AG10803 (cell line): Measurements from ENCODE around the gene ARAF.
"Not testable (repeated sequence)": the region's sequence is repeated elsewhere in the genome, so short reads cannot be mapped to it uniquely, and the experiment has no call there.

ENCODE experiments used
- DNase-seq: peaks from one replicate; pipeline ENCODE4 v3.0.0; 2010; ENCODE audit warnings: low read depth
- H3K4me3 ChIP-seq: 2 replicates; pipeline ENCODE4 v1.5.1; 2011; ENCODE audit warnings: mild to moderate bottlenecking, low read length, control low read depth
- TF ChIP-seq, protein P1 (sequence below): conservative IDR thresholded peaks from 2 replicates; pipeline ENCODE4 v1.5.1; 2011; ENCODE audit warnings: mild to moderate bottlenecking, low read length, control low read depth, inconsistent platforms

Gene ARAF

DNA sequence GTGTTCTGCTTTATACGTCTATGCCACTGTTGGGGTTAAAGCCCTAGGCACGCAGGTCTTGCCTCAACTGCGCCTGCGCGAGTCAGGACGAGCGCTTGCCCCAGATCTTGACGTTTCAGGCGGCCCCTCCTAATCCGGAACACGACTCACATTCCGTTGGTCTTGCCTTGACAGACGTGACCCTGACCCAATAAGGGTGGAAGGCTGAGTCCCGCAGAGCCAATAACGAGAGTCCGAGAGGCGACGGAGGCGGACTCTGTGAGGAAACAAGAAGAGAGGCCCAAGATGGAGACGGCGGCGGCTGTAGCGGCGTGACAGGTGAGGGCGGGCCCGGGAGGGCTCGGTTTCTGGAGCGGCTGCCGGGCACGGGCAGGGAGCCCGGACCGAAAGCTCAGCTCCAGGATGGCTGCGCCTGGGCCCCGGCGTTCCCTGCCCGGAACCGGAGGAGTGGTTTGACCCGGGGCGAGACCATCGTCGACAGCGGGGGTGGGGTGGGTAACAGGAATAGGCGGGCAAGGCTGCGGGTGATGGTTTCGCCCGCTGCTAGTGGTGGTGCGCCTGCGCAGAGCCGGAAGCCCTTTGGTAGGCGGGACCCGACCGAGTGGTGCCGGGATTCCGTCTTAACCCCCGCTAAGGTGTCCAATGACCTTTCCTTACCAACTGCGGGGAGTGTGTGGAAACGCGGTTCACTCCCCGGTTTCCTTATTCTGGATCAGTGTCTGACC is at the start of gene ARAF:
TSS of gene ARAF (plus strand) at position 272 of the 725 bp plus-strand sequence. CDS start 1,763 bp downstream, outside the sequence.
- peak; percentile 99 for DNase-seq
- TF ChIP-seq, protein P1, sequence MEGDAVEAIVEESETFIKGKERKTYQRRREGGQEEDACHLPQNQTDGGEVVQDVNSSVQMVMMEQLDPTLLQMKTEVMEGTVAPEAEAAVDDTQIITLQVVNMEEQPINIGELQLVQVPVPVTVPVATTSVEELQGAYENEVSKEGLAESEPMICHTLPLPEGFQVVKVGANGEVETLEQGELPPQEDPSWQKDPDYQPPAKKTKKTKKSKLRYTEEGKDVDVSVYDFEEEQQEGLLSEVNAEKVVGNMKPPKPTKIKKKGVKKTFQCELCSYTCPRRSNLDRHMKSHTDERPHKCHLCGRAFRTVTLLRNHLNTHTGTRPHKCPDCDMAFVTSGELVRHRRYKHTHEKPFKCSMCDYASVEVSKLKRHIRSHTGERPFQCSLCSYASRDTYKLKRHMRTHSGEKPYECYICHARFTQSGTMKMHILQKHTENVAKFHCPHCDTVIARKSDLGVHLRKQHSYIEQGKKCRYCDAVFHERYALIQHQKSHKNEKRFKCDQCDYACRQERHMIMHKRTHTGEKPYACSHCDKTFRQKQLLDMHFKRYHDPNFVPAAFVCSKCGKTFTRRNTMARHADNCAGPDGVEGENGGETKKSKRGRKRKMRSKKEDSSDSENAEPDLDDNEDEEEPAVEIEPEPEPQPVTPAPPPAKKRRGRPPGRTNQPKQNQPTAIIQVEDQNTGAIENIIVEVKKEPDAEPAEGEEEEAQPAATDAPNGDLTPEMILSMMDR, result no peak
- peak within 1 kb of the TSS; percentile 77 for H3K4me3 ChIP-seq

DNA sequence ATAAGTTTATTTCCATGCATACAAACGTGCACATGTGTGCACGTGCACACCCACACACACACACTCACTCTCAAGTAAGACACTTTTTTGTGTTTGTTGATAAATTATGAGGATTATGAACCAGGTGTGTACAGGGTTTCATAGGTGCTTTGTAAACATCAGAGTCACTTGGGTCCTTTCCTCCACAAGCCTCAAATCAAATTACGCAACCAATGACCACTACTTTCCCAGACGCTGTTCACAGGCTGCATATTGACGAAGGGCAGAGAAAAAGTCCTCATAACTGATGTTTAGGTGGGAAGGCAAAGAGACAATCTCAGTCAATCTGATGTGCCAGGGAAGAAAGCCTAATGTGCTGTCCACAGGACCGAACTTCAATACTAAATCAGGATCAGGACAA is 48.6 kb upstream of the ARAF start:
- DNase-seq, H3K4me3 ChIP-seq: not testable (repeated sequence)

DNA sequence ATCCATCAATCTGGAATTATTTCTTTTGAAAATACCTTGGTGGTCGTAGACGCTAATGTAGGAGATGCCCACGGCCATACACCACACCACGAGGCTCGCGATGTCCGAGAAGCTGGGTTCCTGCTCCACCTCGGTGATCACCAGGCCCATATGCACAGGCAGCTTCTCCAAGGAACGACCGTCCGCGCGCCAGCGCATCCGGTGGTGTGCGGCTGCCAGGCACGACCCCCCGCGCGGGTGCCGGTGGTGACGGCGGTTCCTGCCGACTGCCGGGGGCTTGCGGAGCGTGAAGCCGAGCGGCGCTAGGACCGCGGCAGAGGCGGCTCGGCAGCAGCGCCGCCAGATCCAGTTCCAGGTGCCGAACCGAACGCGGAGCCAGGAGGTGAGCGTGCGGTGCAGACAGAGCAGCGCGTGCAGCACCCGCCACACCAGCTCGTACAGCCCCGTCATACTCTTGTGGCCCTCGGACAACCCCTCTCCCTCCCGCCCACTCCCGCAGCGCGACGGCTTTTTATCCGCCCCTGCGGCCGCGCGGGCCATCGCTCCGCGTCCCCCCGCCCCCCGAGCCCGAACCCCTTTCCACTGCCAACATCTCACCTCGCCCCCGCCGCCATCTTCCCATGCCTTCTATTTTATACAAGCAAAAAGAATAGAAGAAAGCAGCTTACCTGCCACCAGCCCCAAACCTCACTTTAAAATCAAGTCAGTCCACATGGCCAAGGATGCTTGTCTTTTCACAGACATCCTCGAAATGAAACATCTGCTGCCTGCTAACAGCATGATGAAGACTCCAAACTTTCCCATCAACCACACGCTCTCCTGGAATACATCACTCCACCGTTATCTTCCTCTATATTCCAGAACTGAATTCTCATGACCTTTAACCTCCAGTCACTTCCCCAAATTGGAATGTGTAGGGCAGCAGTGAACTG is 47.7 kb upstream of the ARAF start:
- H3K4me3 ChIP-seq, result peak overlapping the region; percentile 39
- not testable (repeated sequence) for DNase-seq

DNA sequence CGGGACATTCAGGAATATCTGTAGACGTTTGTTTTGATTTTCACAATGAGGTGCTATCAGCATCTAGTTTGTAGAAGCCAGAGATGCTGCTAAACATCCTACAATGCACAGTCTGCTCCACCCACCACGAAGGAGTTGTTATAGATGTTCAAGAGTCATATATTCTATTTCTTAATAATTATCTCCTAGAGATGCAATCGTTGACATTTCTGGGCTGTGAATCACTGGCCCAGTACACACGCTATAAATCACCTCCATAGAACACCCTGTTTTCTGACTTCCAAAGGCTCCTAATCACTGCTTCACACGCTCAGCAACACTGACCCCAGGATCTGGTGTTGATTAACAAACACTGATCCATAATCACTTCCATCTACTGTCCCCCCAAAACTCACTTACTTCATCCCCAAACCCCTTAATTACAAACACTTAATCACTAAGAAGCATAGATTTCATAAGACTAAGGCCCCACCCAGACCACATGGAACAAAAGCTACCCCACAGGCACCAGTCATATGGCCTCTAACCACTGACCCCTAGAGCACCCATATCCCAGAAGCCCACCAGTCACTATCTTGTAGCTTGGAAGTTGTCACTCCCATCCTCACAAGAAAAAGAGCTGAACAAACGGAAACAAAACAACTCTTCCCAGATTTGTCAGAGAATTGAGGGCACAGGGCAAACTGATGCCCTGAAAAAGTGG is 46.3 kb upstream of the ARAF start:
- TF ChIP-seq, protein P1, result no peak
- peak; percentile 82 for DNase-seq
- H3K4me3 ChIP-seq, result no peak overlapping the region

DNA sequence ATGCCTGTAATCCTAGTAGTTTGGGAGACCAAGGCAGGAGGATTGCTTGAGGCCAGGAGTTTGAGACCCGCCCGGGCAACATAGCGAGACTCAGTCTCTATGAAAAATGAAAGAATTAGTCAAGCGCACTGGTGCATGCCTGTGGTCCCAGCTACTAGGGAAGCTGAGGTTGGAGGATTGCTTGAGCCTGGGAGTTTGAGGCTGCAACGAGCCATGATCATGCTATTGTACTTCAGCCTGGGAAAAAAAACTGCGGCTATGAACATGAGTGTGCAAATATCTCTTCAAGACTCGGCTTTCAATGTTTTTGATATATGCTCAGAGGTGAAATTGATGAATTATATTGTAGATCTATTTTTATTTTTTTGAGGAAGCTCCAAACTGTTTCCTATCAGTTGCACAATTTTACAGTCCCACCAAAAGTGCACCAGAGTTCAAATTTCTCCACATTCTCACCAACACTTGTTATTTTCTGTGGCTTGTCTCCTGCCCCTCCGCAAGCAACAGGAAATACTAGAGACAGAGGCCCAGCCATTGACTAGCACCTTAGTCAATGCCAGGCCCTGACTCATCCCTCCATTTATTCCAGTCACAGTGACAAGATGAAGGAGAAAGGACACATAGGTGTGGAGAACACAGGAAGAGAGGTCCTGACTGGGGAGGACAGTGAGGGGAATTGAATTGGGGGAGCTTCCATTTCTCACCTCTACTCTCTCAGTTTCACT is 44.9 kb upstream of the ARAF start:
- no peak overlapping the region for H3K4me3 ChIP-seq
- peak; percentile 78 for DNase-seq
- TF ChIP-seq, protein P1, result no peak

DNA sequence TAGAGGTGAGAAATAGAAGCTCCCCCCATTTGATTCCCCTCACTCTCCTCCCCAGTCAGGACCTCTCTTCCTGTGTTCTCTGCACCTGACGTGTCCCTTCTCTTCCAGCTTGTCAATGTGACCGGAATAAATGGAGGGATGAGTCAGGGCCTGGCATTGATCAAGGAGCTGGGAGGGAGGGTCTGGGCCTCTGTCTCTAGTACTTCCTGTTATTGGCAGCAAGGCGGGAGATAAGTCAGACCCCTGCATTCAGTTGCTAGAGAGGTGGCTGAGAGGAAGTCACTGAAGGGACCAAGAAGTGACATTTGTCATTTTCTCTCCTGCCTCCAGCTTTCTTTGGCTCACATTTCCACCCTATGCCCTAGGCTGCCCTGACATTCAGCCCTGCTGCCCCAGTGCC is 42.9 kb upstream of the ARAF start:
- DNase-seq, result no peak
- no peak overlapping the region for H3K4me3 ChIP-seq
- TF ChIP-seq, protein P1, result no peak

DNA sequence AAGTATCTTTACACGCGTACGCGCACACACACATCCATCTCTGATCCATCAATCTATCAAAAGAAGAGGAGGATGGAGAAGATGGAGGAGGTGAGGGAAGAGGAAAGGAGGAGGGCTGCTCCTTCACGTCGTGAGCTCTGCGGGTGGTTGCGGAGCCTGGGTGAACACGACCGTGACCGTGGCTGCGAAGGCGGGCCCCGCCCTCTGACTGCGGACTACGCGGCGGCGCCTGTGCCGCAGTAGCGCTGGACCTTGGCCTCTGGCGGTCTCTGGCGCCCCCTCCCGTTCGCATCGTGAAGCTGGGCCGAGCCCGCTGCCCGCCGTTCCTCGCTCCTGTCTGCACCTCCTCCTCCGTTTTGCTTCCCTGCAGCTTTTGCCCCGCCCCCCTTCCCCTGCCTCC is 37.7 kb upstream of the ARAF start:
- TF ChIP-seq, protein P1, result peak; percentile 58
- DNase-seq, result peak; percentile 66
- peak overlapping the region; percentile 59 for H3K4me3 ChIP-seq
